ENCODE data around the gene DNLZ.

- TF ChIP-seq IKZF1 (conservative IDR thresholded peaks at IDR 0.05) (no peak), POLR2AphosphoS5 (IDR thresholded peaks at IDR 0.05; ENCODE audit: low read length) (no peak), NR2C2 (IDR thresholded peaks at IDR 0.05; ENCODE audit: borderline replicate concordance, control insufficient read depth, insufficient read length, low read depth) (no peak), SMC3 (IDR thresholded peaks at IDR 0.05; ENCODE audit: borderline replicate concordance, low read length) (no peak), REST (IDR thresholded peaks at IDR 0.05; ENCODE audit: low read depth, low read length) (no peak), BHLHE40 (IDR thresholded peaks at IDR 0.05; ENCODE audit: borderline replicate concordance in 1 of 2, low read depth in 2 of 2, low read length in 1 of 2) (no peak), SUZ12 (IDR thresholded peaks at IDR 0.05; ENCODE audit: unreplicated experiment) (no peak)
Observed at GRCh38 chr9:136326761-136327303, 36.7 kb downstream of the DNLZ start.

All from GM12878 (cell line).